Right lobe of liver (tissue), 6 donors: ENCODE results near the gene IGSF10. TPM values are rescaled to one million over a fixed set of nuclear protein-coding genes. Genes with fewer than 3 reads are reported as not detected.

ENCODE experiments used
- ATAC-seq, 4 donors: fragments of 200-7000 bp; cut with Tn5 transposase; one replicate each; pipeline ENCODE4 v1.9.1; 2020; ENCODE audit warnings: mild to moderate bottlenecking in 4 of 4, moderate library complexity in 4 of 4
- DNase-seq, 3 donors: peaks; one replicate each; pipeline ENCODE4 v3.0.0-alpha.2; 2020
- H3K27ac ChIP-seq, 3 donors: fragments of 200-600 bp; one replicate each; pipeline ENCODE4 v1.8.0; 2022
- H3K27me3 ChIP-seq, 2 donors: fragments of 200-600 bp; one replicate each; pipeline ENCODE4 v1.8.0; 2022
- H3K36me3 ChIP-seq, 4 donors: fragments of 200-600 bp; sonication (generic) in 1 of 4; one replicate each; pipeline versions ENCODE4 v1.5.1 to v1.8.0; 2017 to 2022; ENCODE audit warnings: control low read depth in 1 of 4
- H3K4me1 ChIP-seq, 4 donors: fragments of 200-600 bp; sonication (generic) in 1 of 4; one replicate each; pipeline versions ENCODE4 v1.5.1 to v1.8.0; 2017 to 2022; ENCODE audit warnings: control low read depth in 1 of 4
- H3K4me3 ChIP-seq, 3 donors: fragments of 200-600 bp; one replicate each; pipeline ENCODE4 v1.8.0; 2022
- H3K9me3 ChIP-seq, 4 donors: fragments of 200-600 bp; sonication (generic) in 1 of 4; one replicate each; pipeline versions ENCODE4 v1.5.1 to v1.8.0; 2017 to 2022; ENCODE audit warnings: control low read depth in 1 of 4
- CTCF ChIP-seq, 4 donors: fragments of 200-600 bp in 3 of 4; fragments of 450-650 bp in 1 of 4; IDR thresholded peaks; one replicate each; pipeline versions ENCODE4 v1.5.1 to v1.8.0; 2016 to 2022; ENCODE audit warnings: antibody characterized with exemption in 4 of 4, mild to moderate bottlenecking in 2 of 4
- POLR2A ChIP-seq: fragments of 450-650 bp; IDR thresholded peaks from one replicate; pipeline ENCODE4 v1.6.1; 2017; ENCODE audit warnings: antibody characterized with exemption, mild to moderate bottlenecking
- WGBS: methylation state at CpG from one replicate; pipeline ENCODE4 v1.1.6; 2018; ENCODE audit warnings: low coverage, low lambda C conversion rate; ENCODE audit not compliant: insufficient coverage; ENCODE audit errors: missing lambda C conversion rate; 5-methylcytosine and 5-hydroxymethylcytosine counted together
- intact Hi-C, 2 donors: fragments of 100-400 bp; cut with DNase I; formaldehyde crosslinking; loops; one replicate each; pipeline versions ENCODE4 v1.11.2 to v1.14.1; 2022
- total RNA-seq, 6 experiments: library from RNA; depleted of rRNA in 2 of 6; stranded (reverse); fragments of >200 nt in 2 of 6; fragmentation: NEBNext Ultra II Directional in 3 of 6; extraction: Animal tissue kit (Norgen Biotek cat#: 25700) in 3 of 6; gene quantifications; one replicate each; pipeline versions ENCODE4 v1.1.0 to v1.2.4, GENCODE V29; 2016 to 2023
- donor health status: DM: no; HTN: yes; CAD: no.
- donor health status: DM: no; HTN: no; CAD: no.
- donor health status: DM: no; HTN: no; CAD: no.
- donor health status: DM: no; HTN: yes; CAD: no.
- donor health status: DM: no; HTN: yes; CAD: no.

IGSF10 gene
- total RNA-seq, 6 experiments from 2014 or later: 0.06 to 0.35 (median 0.17) TPM

GRCh38 chr3:151443583-151443982 lies 17.3 kb downstream of the IGSF10 start:
- Histone ChIP-seq H3K4me1 (no peaks in the 10 kb centered on the region), H3K36me3 (no peaks in the 10 kb centered on the region), H3K4me3 (no peak overlapping the region), H3K9me3 (no peaks in the 10 kb centered on the region), H3K27me3 (no peaks in the 10 kb centered on the region), H3K27ac (no peak overlapping the region)
- WGBS: 72% methylated on average over 7 of the region's 7 CpGs
- intact Hi-C loops: loop anchor here (10.0 kb wide), 3 partner anchors 401 to 481 kb away; no protein-coding TSS in a partner anchor
- no peak for TF ChIP-seq CTCF (IDR thresholded peaks at IDR 0.05)
- no peak for TF ChIP-seq POLR2A
- no peak for ATAC-seq
- no peak for DNase-seq

GRCh38 chr3:151440940-151441339 lies 19.9 kb downstream of the IGSF10 start:
- no peak overlapping the region for H3K27ac ChIP-seq
- no peaks in the 10 kb centered on the region for H3K4me1 ChIP-seq
- DNase-seq (no peak), ATAC-seq (no peak)
- intact Hi-C loops: loop anchor here (10.0 kb wide), 3 partner anchors 404 to 484 kb away; no protein-coding TSS in a partner anchor
- H3K27me3 ChIP-seq: no peaks in the 10 kb centered on the region
- WGBS: 100% methylated on average over 1 of the region's 1 CpG
- no peaks in the 10 kb centered on the region for H3K36me3 ChIP-seq
- no peaks in the 10 kb centered on the region for H3K9me3 ChIP-seq
- TF ChIP-seq CTCF (IDR thresholded peaks at IDR 0.05) (no peak), POLR2A (no peak)
- no peak overlapping the region for H3K4me3 ChIP-seq

GRCh38 chr3:151439652-151440125 lies 21.2 kb downstream of the IGSF10 start:
- Histone ChIP-seq H3K27ac (no peak overlapping the region), H3K27me3 (no peaks in the 10 kb centered on the region), H3K36me3 (no peaks in the 10 kb centered on the region), H3K4me3 (no peak overlapping the region), H3K4me1 (peaks cover 0 to under 1% (median 0%) of the 10 kb centered on the region in 4 donors), H3K9me3 (no peaks in the 10 kb centered on the region)
- intact Hi-C loops: loop anchor here (10.0 kb wide), 3 partner anchors 405 to 485 kb away; no protein-coding TSS in a partner anchor
- DNase-seq (no peak), ATAC-seq (peak; percentile 90 to 97 (median 94))
- WGBS: 8% methylated on average over 3 of the region's 3 CpGs
- TF ChIP-seq CTCF (IDR thresholded peaks at IDR 0.05) (peak; percentile 82 to 86 (median 84)), POLR2A (no peak)

GRCh38 chr3:151437906-151438305 lies 23.0 kb downstream of the IGSF10 start:
- no peak overlapping the region for H3K27ac ChIP-seq
- peaks cover 0 to 4% (median 2%) of the 10 kb centered on the region in 4 donors for H3K4me1 ChIP-seq
- ATAC-seq: no peak
- no peak overlapping the region for H3K4me3 ChIP-seq
- no peaks in the 10 kb centered on the region for H3K36me3 ChIP-seq
- TF ChIP-seq POLR2A (no peak), CTCF (IDR thresholded peaks at IDR 0.05) (no peak)
- no peak for DNase-seq
- no peaks in the 10 kb centered on the region for H3K9me3 ChIP-seq
- H3K27me3 ChIP-seq: no peaks in the 10 kb centered on the region
- intact Hi-C loops: no loop called here
- WGBS: 96% methylated on average over 6 of the region's 6 CpGs
